Measurements from ENCODE around the gene TM4SF5.
"Not testable (repeated sequence)": the region's sequence is repeated elsewhere in the genome, so short reads cannot be mapped to it uniquely, and the experiment has no call there.

The TM4SF5 gene

GRCh38 chr17:4789951-4790704, 18.4 kb downstream of the TM4SF5 start:
- DNase-seq (ENCODE audit: low spot score), result peak; percentile 88

GRCh38 chr17:4790705-4791088, 19.0 kb downstream of the TM4SF5 start:
- no peak for DNase-seq (ENCODE audit: low spot score)

GRCh38 chr17:4795168-4795567, 23.5 kb downstream of the TM4SF5 start:
- DNase-seq (ENCODE audit: low spot score), result no peak

- DNase-seq (ENCODE audit: low spot score), result peak; percentile 42
Observed at GRCh38 chr17:4796552-4796920, 24.9 kb downstream of the TM4SF5 start.

GRCh38 chr17:4800462-4801196, 28.9 kb downstream of the TM4SF5 start:
- peak; percentile 75 for DNase-seq (ENCODE audit: low spot score)

GRCh38 chr17:4802228-4802627, 30.5 kb downstream of the TM4SF5 start, which contains the start of gene C17orf114:
Gene C17orf114 (minus strand): TSS chr17:4802328.
- no peak for DNase-seq (ENCODE audit: low spot score)

GRCh38 chr17:4806456-4806776, 34.7 kb downstream of the TM4SF5 start:
- DNase-seq (ENCODE audit: low spot score), result peak; percentile 38

- DNase-seq (ENCODE audit: low spot score), result peak; percentile 86
Observed at GRCh38 chr17:4806777-4807604, 35.3 kb downstream of the TM4SF5 start, which contains the start of gene PLD2. Gene PLD2 (plus strand): TSS chr17:4807152. CDS start chr17:4807773, 621 bp downstream.

- no peak for DNase-seq (ENCODE audit: low spot score)
Observed at GRCh38 chr17:4807605-4808377, 36.1 kb downstream of the TM4SF5 start.

GRCh38 chr17:4808378-4808767, 36.7 kb downstream of the TM4SF5 start:
- DNase-seq (ENCODE audit: low spot score), result no peak

- DNase-seq (ENCODE audit: low spot score), result no peak
Observed at GRCh38 chr17:4810696-4811290, 39.1 kb downstream of the TM4SF5 start.

GRCh38 chr17:4811471-4811870, 39.8 kb downstream of the TM4SF5 start:
- DNase-seq (ENCODE audit: low spot score), result peak; percentile 42

- no peak for DNase-seq (ENCODE audit: low spot score)
Observed at GRCh38 chr17:4812690-4813089, 41.0 kb downstream of the TM4SF5 start.

GRCh38 chr17:4815043-4815675, 43.5 kb downstream of the TM4SF5 start:
- DNase-seq (ENCODE audit: low spot score), result no peak

GRCh38 chr17:4816826-4817225, 45.1 kb downstream of the TM4SF5 start:
- DNase-seq (ENCODE audit: low spot score), result no peak

- DNase-seq (ENCODE audit: low spot score), result no peak
Observed at GRCh38 chr17:4818276-4818675, 46.6 kb downstream of the TM4SF5 start.

- no peak for DNase-seq (ENCODE audit: low spot score)
Observed at GRCh38 chr17:4822835-4823234, 51.1 kb downstream of the TM4SF5 start.

GRCh38 chr17:4823373-4824089, 51.8 kb downstream of the TM4SF5 start:
- no peak for DNase-seq (ENCODE audit: low spot score)

GRCh38 chr17:4827399-4827798, 55.7 kb downstream of the TM4SF5 start:
- no peak for DNase-seq (ENCODE audit: low spot score)

- DNase-seq (ENCODE audit: low spot score), result not testable (repeated sequence)
Observed at GRCh38 chr17:4832829-4833177, 61.1 kb downstream of the TM4SF5 start.

Data from kidney tubule cell (primary cell).